Daoy (cell line): ENCODE data around the gene SDE2. TPM values are rescaled to one million over a fixed set of nuclear protein-coding genes. Genes with fewer than 3 reads are reported as not detected.
"Not testable (repeated sequence)": the region's sequence is repeated elsewhere in the genome, so short reads cannot be mapped to it uniquely, and the experiment has no call there.

Experiments used
- DNase-seq: peaks from one replicate; pipeline ENCODE4 v3.0.0-alpha.2; 2015; ENCODE audit warnings: low read depth
- total RNA-seq: library from RNA; depleted of rRNA; stranded (reverse); fragments of >200 nt; shearing (Covaris generic); gene quantifications from 2 replicates; pipeline ENCODE4 v1.2.3, GENCODE V29; 2014; rRNA removed

Gene SDE2
- total RNA-seq, 1 experiment from 2014 or later = 22.5 TPM

GRCh38 chr1:225944387-225944786 lies 54.8 kb downstream of the SDE2 start:
- no peak for DNase-seq

GRCh38 chr1:225943582-225943981 lies 55.6 kb downstream of the SDE2 start:
- DNase-seq = no peak

- DNase-seq = no peak
These were observed 56.6 kb downstream of the SDE2 start for GRCh38 chr1:225942574-225942973.

- no peak for DNase-seq
These were observed 57.3 kb downstream of the SDE2 start for GRCh38 chr1:225941942-225942222.

- DNase-seq = no peak
These were observed 57.8 kb downstream of the SDE2 start, which contains the start of gene LEFTY2 for GRCh38 chr1:225941187-225941941. TSS of gene LEFTY2 (minus strand) at chr1:225941220. CDS start at chr1:225941140, 80 bp downstream.

- DNase-seq = no peak
These were observed 58.6 kb downstream of the SDE2 start for GRCh38 chr1:225940385-225941151.

- DNase-seq = not testable (repeated sequence)
These were observed 59.2 kb downstream of the SDE2 start for GRCh38 chr1:225939939-225940310.

GRCh38 chr1:225939097-225939938 lies 59.8 kb downstream of the SDE2 start:
- DNase-seq = not testable (repeated sequence)

GRCh38 chr1:225937048-225937968 lies 61.8 kb downstream of the SDE2 start:
- no peak for DNase-seq

GRCh38 chr1:225936523-225936922 lies 62.6 kb downstream of the SDE2 start:
- DNase-seq = no peak

GRCh38 chr1:225936086-225936485 lies 63.1 kb downstream of the SDE2 start:
- peak; percentile 27 for DNase-seq

GRCh38 chr1:225934711-225935110 lies 64.4 kb downstream of the SDE2 start:
- no peak for DNase-seq

GRCh38 chr1:225933072-225933471 lies 66.1 kb downstream of the SDE2 start:
- DNase-seq = peak; percentile 67

Other genes with a start within 250 kb of the SDE2 start
- gene SRP9, start 221.5 kb downstream of the SDE2 start, total RNA-seq = 363 and 488 TPM in 2 replicates
- gene EPHX1, start 189.2 kb downstream of the SDE2 start, total RNA-seq = 4.6 and 8.8 TPM in 2 replicates
- gene TMEM63A, start 117.0 kb downstream of the SDE2 start, total RNA-seq = 3.1 and 4.5 TPM in 2 replicates
- gene LEFTY1, start 110.2 kb downstream of the SDE2 start, total RNA-seq = not detected in 2 replicates
- gene PYCR2, start 75.1 kb downstream of the SDE2 start, total RNA-seq = 47.4 and 51.8 TPM in 2 replicates
- not detected in 2 replicates for gene LEFTY2, start 58.1 kb downstream of the SDE2 start, total RNA-seq
- gene H3-3A, start 63.4 kb upstream of the SDE2 start, total RNA-seq = 266 and 305 TPM in 2 replicates
- 57.0 and 58.2 TPM in 2 replicates for gene ACBD3, start 187.4 kb upstream of the SDE2 start, total RNA-seq
- 0.17 TPM in 1 of 2 replicates, not detected in the other for gene MIXL1, start 224.3 kb upstream of the SDE2 start, total RNA-seq